CD4-positive, alpha-beta T cell treated with Interleukin-4 for 1 hour (primary cell): Measurements from ENCODE around the gene MPP7.

Experiments used
- DNase-seq, 2 donors: peaks; one replicate each; pipeline ENCODE4 v3.0.0-alpha.2; 2020 to 2022

Gene MPP7

DNA sequence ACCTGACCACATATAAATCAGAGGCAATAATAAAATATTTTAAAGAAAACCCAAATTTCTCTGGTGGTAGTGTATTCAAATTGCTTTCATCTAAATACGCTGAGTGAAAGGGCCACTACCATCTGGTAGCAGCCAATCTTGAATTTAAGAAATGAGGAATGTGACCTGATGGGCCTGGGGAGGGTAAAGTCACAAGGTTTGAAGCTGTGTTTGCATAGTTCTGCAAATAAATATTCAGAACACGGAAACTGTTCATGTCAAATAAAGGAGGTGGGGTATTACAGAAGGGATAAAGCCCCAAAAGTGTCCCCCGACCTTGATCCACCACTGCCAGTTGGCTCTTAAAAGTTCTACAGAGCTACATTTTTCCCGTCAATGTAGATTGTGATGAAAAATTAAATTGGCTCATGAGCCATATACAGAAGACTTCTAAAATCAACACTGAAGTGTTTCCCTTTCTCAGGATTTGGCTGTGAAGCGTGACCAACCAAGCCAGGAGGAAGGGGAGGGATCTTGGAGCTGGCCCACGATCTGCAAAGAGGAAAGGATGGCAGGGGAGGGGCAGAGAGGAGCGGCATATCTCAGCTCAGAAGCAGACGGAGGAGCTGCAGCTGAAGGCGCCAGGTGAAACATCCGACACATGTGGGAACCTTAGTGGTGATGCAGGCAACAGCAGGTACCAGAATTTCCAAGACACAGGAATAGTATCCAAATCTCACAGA lies 39.6 kb downstream of the MPP7 start:
- DNase-seq = no peak

DNA sequence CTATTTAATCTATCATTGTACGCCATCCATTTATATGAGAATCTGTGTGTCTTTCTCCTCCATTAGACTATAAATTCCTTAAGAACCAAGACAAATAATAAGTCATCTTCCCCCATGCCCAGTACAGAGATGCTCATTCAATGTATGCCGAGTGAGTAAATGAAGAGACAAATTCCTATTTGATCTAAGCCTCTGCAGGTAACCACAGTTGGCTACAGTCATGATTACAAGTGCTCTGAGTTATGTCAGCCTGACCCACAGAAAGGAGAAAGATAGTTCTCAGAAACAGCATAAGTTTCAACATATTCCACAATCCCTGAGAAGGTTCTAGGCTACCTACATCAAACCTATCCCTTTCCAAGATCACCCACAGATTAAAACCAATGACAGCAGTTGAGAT lies 46.1 kb downstream of the MPP7 start:
- no peak for DNase-seq

DNA sequence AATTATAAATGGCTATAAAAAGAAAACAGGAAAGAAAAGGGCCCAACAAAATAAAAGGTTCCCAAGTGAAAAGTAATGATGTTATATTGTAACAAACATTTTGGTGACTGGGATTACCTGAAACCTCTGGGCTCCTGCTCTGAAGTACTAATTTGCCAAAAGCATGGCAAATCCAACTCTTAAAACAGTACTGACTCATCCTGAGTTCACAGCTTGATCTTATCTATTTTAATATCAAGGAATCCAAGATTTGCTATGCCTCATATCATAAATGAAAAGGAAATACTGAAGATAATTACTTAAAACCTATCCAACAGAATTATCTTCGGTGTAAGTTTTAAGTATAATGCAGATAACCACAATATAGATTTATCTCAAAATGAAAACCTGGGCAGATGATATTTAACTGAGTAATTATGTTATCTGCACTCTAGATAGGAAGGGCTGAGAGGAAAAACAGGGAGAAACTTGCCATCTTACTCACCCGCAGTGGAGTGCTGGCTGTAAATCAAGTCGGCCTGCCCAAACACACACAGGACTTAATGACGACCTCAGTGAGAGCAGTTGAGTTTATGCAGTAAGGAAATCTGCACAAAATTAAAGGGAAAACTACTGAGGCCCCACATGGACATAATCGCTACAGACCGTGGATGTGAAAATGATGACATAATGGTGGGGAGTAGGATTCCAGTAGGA lies 48.4 kb downstream of the MPP7 start:
- no peak for DNase-seq

DNA sequence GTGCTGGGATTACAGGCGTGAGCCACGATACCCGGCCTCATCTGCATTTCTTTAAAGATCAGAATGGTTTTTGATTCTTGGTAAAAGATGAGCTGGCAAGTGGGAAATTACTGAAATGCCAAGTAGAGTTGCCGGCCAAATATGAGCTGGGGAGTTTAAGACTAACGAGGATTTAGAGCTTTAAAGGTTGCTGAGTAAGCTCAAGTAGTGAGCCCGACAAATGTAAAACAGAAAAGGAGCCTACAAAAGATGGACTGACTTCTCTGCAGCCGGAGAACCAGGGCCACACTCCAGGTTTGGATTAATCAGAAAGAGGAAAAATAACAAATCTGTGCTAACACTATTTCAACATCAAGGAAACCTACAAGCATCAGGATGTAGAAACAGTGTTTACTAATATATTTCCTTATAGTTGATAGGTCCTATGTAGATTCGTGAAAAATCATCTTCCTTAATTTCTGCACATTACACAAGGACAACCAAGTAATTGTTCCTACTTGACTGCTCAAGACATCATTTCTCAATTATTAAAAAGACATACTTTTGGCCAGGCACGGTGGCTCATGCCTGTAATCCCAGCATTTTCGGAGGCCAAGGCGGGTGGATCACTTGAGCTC lies 49.6 kb downstream of the MPP7 start:
- DNase-seq = no peak
